ENCODE measurements around the gene GNG4.
A peak's percentile ranks its signal among the peaks of the same experiment; 100 is the strongest.
"Not testable (repeated sequence)": the region's sequence is repeated elsewhere in the genome, so short reads cannot be mapped to it uniquely, and the experiment has no call there.

GNG4 gene

DNA sequence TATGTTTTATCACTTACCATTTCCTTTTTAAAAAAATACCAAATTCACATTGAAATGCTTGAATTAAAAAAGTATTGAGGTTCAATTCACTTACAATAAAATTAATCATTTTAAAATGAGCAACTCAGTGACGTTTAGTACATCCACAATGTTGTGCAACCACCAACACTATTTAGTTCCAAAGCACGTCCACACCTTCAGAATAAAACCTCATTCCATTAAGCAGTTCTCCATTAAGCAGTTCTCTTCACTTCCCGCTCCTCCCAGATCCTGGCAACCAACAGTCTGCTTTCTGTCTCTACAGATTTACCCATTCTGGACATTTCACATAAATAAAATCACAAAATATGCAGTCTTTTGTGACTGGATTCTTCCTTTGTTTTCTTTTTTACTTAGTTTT, 41.3 kb downstream of the GNG4 start:
- H3K27ac ChIP-seq: no peak overlapping the region
- TF ChIP-seq, protein P1, sequence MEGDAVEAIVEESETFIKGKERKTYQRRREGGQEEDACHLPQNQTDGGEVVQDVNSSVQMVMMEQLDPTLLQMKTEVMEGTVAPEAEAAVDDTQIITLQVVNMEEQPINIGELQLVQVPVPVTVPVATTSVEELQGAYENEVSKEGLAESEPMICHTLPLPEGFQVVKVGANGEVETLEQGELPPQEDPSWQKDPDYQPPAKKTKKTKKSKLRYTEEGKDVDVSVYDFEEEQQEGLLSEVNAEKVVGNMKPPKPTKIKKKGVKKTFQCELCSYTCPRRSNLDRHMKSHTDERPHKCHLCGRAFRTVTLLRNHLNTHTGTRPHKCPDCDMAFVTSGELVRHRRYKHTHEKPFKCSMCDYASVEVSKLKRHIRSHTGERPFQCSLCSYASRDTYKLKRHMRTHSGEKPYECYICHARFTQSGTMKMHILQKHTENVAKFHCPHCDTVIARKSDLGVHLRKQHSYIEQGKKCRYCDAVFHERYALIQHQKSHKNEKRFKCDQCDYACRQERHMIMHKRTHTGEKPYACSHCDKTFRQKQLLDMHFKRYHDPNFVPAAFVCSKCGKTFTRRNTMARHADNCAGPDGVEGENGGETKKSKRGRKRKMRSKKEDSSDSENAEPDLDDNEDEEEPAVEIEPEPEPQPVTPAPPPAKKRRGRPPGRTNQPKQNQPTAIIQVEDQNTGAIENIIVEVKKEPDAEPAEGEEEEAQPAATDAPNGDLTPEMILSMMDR (conservative IDR thresholded peaks at IDR 0.05): no peak

DNA sequence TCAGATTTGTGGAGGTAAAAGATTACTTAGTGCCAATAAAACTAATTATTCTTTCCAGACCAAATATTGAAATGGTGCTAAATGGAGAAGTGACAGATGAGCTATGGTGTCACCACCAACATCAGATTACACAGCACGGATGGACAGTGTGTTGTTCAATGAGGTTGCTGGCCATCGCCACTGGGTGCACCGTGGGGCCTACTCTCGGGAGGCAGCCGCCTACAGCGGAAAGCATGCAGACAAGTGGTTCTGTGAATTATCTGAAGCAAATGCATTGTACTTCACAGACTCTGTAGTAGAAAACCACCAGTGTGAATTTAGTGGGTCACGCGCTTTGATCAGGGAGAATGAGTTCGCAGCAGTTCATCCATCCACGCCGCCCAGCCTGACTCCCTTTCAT, 42.3 kb downstream of the GNG4 start:
- TF ChIP-seq, protein P1 (conservative IDR thresholded peaks at IDR 0.05): no peak
- no peak overlapping the region for H3K27ac ChIP-seq

DNA sequence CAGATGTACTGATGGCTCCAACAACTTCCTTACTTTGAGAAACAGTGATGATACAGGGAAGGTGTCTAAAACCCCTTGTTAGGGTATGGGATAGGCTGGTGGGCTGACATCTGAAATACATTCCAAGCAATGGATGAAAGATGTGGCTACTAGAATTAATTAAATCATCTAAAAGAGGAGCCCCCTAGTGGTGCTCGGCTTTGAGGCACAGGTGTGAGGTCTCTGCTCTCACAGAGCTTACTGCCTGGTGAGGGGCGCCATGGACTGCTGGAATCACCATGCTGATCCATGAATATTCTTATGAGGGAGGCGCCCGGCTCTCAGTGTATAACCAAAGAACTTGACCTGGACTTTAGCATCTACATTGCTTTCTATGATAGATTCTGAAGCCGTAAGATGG, 48.5 kb downstream of the GNG4 start:
- TF ChIP-seq, protein P1 (conservative IDR thresholded peaks at IDR 0.05): peak; percentile 58
- no peak overlapping the region for H3K27ac ChIP-seq

DNA sequence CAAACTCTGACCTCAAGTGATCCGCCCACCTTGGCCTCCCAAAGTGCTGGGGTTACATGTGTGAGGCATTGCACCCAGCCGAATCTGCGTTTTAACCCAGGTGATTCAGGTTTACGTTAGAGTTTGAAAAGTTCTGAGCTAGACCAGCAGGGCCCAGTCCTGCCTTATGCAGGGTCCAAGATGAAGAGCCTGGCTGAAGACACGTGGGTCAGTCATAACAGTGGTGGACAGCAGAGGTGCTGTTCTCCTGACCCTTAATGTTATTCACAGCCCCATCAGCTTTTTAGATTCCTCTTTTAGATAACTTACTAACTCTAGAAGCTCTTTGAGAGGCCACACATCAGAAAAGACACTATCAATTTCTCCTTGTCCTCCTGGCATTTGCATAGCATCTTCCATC, 50.0 kb downstream of the GNG4 start:
- no peak overlapping the region for H3K27ac ChIP-seq
- TF ChIP-seq, protein P1 (conservative IDR thresholded peaks at IDR 0.05): no peak

DNA sequence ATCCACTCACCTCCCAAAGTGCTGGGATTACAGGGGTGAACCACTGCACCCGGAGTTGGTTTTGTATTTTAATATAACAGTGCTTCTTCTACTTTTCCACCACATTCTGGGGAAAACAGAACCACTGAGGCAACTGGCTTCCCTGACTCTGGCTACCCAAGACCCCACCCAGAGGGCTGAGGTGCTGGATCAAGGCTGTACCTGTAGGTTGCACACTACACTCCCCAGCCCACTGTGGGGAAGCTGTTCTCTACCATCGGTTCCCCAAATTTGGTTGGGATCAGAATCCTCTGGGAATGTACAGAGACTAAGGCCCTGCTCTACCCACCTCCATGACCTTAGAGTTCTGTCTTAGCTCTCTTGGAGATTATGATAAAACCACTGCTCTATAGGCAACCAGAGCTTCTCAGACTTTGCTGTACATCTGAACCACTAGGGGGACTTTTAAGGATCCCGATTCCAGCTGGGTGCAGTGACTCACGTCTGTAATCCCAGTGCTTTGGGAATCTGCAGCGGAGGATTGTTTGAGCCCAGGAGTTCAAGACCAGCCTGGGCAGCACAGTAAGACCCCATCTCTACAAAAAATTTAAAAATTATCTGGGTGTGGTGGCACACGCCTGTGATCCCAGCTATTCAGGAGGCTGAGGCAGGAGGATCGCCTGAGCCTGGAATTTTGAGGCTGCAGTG, 51.6 kb downstream of the GNG4 start:
- no peak overlapping the region for H3K27ac ChIP-seq
- TF ChIP-seq, protein P1 (conservative IDR thresholded peaks at IDR 0.05): peak; percentile 58

DNA sequence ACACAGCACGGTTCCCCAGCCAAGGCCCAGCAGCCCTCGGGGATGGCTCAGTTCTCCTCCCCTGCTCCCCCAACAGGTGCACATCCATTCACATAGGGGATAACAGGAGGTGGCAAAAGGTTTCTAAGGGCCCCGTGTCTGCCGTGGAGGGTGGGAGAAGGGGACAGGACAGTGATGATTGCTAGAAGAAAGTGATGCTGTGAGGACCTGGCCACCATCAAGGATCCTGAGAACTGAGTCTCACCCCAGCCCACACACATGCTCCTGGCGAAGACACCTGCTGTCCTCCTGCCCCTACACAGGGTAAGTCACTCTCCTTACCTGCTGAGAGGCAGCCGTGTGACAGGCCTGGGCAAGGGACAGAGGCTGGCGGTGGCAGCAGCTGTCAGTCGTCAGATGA, 54.5 kb downstream of the GNG4 start:
- TF ChIP-seq, protein P1 (conservative IDR thresholded peaks at IDR 0.05): no peak
- no peak overlapping the region for H3K27ac ChIP-seq

DNA sequence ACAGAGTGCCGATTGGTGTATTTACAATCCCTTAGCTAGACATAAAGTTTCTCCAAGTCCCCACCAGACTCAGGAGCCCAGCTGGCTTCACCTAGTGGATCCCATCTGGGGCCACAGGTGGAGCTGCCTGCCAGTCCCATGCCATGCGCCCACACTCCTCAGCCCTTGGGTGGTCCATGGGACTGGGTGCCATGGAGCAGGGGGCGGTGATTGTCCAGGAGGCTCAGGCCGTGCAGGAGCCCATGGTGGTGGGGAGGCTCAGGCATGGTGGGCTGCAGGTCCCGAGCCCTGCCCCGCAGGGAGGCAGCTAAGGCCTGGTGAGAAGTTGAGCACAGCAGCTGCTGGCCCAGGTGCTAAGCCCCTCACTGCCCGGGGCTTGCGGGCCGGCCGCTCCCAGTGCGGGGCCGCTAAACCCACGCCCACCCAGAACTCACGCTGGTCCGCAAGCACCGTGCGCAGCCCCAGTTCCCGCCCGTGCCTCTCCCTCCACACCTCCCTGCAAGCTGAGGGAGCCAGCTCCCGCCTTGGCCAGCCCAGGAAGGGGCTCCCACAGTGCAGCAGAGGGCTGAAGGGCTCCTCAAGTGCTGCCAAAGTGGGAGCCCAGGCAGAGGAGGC, 55.2 kb downstream of the GNG4 start:
- not testable (repeated sequence) for H3K27ac ChIP-seq

DNA sequence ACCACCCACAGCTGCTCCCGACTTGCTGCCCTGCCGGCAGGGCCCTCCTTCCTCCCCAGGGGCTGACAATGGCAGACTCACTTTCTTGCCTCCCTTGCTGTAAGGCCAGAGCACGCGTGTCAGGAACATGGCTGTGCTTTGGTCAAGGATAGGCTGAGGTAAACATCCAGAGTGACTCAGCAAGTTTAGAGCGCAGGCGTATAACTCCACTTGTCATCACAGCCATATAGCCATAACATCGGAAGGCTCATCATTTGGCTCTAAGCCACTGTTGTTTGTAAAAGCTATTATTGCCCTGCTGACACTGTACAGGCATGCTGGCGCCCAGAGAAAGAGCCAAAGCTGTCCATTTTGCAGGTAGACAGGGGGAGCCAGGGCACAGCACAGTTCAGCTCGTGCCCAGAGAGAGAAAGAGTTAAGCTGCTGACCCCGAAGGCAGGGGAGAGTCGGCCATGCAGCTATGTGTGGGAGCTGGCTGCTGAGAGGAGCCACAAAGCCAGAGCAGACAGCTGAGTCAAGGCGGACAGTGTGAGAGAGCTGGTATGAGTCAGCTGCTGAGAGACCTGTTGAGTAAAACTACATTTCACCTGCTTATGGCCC, 60.6 kb downstream of the GNG4 start:
- no peak overlapping the region for H3K27ac ChIP-seq
- TF ChIP-seq, protein P1 (conservative IDR thresholded peaks at IDR 0.05): no peak

Data from VCaP (cell line).